Measurements from ENCODE around the gene DYNLRB2.

The DYNLRB2 gene

GRCh38 chr16:80554033-80554432, 13.2 kb downstream of the DYNLRB2 start:
- no peak for DNase-seq

GRCh38 chr16:80556481-80556880, 15.7 kb downstream of the DYNLRB2 start:
- no peak for DNase-seq

GRCh38 chr16:80557037-80557436, 16.2 kb downstream of the DYNLRB2 start:
- no peak for DNase-seq

- no peak for DNase-seq
These were observed 18.6 kb downstream of the DYNLRB2 start for GRCh38 chr16:80559369-80559768.

- no peak for DNase-seq
These were observed 22.3 kb downstream of the DYNLRB2 start for GRCh38 chr16:80563066-80563465.

GRCh38 chr16:80564394-80564793, 23.6 kb downstream of the DYNLRB2 start:
- peak; percentile 21 for DNase-seq

- DNase-seq, result peak; percentile 96
These were observed 28.8 kb downstream of the DYNLRB2 start for GRCh38 chr16:80569440-80570105.

GRCh38 chr16:80570106-80570478, 29.3 kb downstream of the DYNLRB2 start:
- peak; percentile 69 for DNase-seq

GRCh38 chr16:80573700-80574120, 32.9 kb downstream of the DYNLRB2 start:
- no peak for DNase-seq

- DNase-seq, result no peak
These were observed 35.6 kb downstream of the DYNLRB2 start for GRCh38 chr16:80576343-80576912.

- DNase-seq, result no peak
These were observed 36.9 kb downstream of the DYNLRB2 start for GRCh38 chr16:80577485-80578280.

- DNase-seq, result peak; percentile 97
These were observed 39.5 kb downstream of the DYNLRB2 start for GRCh38 chr16:80580109-80580832.

- DNase-seq, result peak; percentile 92
These were observed 42.7 kb downstream of the DYNLRB2 start for GRCh38 chr16:80583466-80583865.

- peak; percentile 91 for DNase-seq
These were observed 45.0 kb downstream of the DYNLRB2 start for GRCh38 chr16:80585764-80586163.

- peak; percentile 30 for DNase-seq
These were observed 45.7 kb downstream of the DYNLRB2 start for GRCh38 chr16:80586476-80586875.

GRCh38 chr16:80587071-80587470, 46.3 kb downstream of the DYNLRB2 start:
- DNase-seq, result no peak

- DNase-seq, result peak; percentile 86
These were observed 50.5 kb downstream of the DYNLRB2 start for GRCh38 chr16:80591071-80591915.

- no peak for DNase-seq
These were observed 51.5 kb downstream of the DYNLRB2 start for GRCh38 chr16:80592273-80592672.

GRCh38 chr16:80594756-80595155, 54.0 kb downstream of the DYNLRB2 start:
- no peak for DNase-seq

- no peak for DNase-seq
These were observed 55.9 kb downstream of the DYNLRB2 start for GRCh38 chr16:80596507-80597207.

GRCh38 chr16:80599466-80599865, 58.7 kb downstream of the DYNLRB2 start:
- DNase-seq, result no peak

Data from activated CD4-positive, alpha-beta T cell treated with anti-CD3 and anti-CD28 coated beads, Interleukin-10, Interleukin-2, amounts not matched to agents 100 ng/mL and 50 ng/mL, durations not matched to agents 16 hours and 8 hours (primary cell).